NT2/D1 (cell line): ENCODE measurements around the gene XNDC1N.
"Not testable (repeated sequence)": the region's sequence is repeated elsewhere in the genome, so short reads cannot be mapped to it uniquely, and the experiment has no call there.

ENCODE experiments used
- SUZ12 ChIP-seq: IDR thresholded peaks from 2 replicates; pipeline ENCODE4 v1.6.1; 2011; ENCODE audit not compliant: insufficient read length, insufficient read depth; ENCODE audit errors: extremely low read depth
- YY1 ChIP-seq: IDR thresholded peaks from 2 replicates; pipeline ENCODE4 v1.6.1; 2011; ENCODE audit not compliant: insufficient read length, insufficient read depth
- ZNF274 ChIP-seq: IDR thresholded peaks from 2 replicates; pipeline ENCODE4 v1.6.1; 2011; ENCODE audit warnings: mild to moderate bottlenecking, low read depth, low read length

DNA sequence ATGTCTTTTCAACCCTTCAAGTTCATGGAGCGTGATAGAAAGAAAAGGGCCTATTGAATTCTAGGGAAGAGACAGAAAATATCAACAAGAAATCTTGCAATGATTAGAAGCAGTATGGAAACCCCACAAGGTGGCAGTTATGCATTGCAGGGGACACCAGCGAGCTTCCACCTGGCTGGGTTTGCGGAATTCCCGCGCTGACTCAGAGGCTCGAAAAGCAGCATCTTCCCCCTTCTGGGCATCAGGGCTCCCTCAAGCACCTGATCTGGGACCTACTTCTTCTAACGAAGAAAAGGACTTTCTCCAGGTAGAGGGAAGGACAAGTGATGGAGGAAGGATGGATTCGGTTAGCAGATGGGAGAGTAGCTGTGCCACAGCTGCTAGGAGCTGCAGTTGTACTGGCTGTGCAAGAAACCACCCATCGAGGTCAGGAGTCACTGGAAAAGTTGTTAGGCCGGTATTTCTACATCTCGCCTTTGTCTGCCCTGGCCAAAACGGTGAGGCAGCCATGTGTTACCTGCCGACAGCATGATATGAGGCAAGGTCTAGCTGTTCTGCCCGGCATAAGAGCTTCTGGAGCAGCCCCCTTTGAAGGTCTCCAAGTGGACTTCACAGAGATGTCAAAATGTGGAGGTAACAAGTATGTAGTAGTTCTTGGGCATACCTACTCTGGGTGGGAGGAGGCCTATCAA lies 39.1 kb downstream of the XNDC1N start:
- TF ChIP-seq YY1, SUZ12, ZNF274: not testable (repeated sequence)
